ENCODE data around the gene AQP10.
"Not testable (repeated sequence)": the region's sequence is repeated elsewhere in the genome, so short reads cannot be mapped to it uniquely, and the experiment has no call there.

AQP10 gene, protein sequence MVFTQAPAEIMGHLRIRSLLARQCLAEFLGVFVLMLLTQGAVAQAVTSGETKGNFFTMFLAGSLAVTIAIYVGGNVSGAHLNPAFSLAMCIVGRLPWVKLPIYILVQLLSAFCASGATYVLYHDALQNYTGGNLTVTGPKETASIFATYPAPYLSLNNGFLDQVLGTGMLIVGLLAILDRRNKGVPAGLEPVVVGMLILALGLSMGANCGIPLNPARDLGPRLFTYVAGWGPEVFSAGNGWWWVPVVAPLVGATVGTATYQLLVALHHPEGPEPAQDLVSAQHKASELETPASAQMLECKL

GRCh38 chr1:154320882-154321608 is at the start of gene AQP10:
Gene AQP10, plus strand, starts transcription at chr1:154321093. Its CDS starts 63 bp downstream, at chr1:154321156.
- no peak for DNase-seq

- peak; percentile 99 for DNase-seq
Measured at GRCh38 chr1:154272217-154272998, 48.5 kb upstream of the AQP10 start, which contains the start of gene HAX1. Gene HAX1, plus strand, starts transcription at chr1:154272629. Its CDS starts 95 bp downstream, at chr1:154272724.

- DNase-seq, result no peak
Measured at GRCh38 chr1:154272999-154273563, 47.8 kb upstream of the AQP10 start.

GRCh38 chr1:154276797-154277196 is 44.1 kb upstream of the AQP10 start:
- DNase-seq, result no peak

DNA sequence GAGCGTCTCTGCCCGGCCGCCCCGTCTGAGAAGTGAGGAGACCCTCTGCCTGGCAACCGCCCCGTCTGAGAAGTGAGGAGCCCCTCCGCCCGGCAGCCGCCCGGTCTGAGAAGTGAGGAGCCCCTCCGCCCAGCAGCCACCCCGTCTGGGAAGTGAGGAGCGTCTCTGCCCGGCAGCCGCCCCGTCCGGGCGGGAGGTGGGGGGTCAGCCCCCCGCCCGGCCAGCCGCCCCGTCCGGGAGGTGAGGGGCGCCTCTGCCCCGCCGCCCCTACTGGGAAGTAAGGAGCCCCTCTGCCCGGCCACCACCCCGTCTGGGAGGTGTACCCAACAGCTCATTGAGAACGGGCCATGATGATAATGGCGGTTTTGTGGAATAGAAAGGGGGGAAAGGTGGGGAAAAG is 33.3 kb upstream of the AQP10 start:
- DNase-seq, result not testable (repeated sequence)

GRCh38 chr1:154288661-154289060 is 32.2 kb upstream of the AQP10 start:
- DNase-seq, result no peak

DNA sequence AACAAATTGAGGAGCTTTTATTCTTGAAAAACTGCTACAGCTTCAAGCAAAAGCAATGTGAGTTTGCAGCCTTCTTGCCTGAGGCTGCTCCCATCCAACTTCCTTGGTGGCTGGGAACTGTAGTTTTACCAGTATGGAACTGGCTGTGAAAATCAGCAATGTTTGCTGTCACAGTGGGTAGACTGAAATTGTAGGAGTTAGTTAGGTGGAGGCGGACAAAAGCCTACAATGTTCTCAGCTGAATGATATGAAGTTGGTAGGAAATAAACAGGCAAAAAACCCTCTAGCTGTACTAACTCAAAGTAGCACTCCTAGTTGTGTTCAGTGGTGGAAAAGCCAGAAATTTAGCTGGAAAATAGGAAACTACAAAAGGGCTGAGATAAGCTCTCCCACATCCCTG is 30.0 kb upstream of the AQP10 start:
- DNase-seq, result no peak

DNA sequence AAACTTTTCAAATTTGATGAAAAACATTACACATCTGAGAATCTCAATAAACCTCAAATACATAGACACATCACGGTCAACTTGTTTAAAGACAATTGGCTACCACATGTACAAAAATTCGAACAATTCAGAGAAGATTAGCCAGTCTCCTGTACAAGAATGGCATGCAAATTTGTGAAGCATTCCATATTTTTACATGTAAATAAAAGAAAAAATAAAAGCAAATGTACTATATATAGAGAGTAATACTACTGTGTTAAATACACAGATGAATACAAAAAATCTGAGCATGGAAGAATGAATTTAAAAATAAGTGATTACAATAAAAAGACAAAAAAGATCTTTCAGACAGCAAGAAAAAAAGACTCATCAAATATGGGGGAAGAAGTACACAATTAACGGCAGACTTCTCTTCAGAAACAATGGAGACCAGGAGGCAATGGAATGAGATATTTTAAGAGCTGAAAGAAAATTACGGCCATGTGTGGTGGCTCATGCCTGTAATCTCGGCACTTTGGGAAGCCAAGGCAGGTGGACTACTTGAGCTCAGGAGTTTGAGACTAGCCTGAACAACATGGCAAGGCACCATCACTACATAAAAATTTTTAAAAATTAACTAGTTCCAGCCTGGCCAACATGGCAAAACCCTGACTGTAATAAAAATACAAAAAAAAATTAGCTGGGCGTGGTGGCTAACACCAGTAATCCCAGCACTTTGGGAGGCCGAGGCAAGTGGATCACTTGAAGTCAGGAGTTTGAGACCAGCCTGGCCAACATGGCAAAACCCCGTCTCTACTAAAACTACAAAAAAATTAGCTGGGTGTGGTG is 25.3 kb upstream of the AQP10 start:
- DNase-seq, result peak; percentile 19

DNA sequence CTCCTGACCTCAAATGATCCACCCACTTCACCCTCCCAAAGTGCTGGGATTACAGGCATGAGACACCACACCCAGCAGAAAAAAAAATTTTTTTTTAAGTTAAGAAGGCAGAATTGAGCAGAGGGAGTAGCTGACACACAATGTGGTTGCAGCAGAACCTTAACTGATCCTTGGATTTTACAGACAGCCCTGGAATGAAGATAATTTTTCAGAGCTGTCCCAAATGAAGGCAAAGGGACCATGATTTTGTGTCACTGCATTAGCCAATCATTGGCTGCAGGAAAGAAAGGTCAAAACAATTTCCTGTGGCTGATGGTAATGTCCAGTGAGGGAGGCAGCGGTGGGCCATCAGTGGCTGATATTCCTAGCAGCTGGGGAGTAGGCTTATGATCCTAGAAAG is 19.3 kb upstream of the AQP10 start:
- no peak for DNase-seq

GRCh38 chr1:154304664-154305337 is 16.1 kb upstream of the AQP10 start:
- DNase-seq, result no peak

DNA sequence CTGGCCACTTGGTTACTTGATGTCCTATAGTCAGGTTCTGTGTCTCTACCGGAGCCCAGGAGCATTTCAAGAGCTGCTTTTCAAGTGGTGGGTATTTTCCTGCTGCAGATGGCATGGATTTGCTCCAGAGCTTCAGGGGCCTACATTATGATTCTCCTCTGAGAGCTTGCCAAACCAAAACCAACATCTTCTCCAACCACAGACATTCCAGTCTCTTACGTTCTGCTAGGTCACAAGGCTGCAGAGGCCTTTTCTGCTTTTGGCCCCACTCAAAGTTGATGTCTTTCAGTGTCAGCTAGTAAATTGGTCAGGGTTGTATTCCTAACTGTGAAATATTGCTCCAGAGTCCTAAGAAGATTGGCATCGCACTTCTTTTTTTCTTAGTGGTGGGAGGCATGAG is 14.7 kb upstream of the AQP10 start:
- DNase-seq, result no peak

DNA sequence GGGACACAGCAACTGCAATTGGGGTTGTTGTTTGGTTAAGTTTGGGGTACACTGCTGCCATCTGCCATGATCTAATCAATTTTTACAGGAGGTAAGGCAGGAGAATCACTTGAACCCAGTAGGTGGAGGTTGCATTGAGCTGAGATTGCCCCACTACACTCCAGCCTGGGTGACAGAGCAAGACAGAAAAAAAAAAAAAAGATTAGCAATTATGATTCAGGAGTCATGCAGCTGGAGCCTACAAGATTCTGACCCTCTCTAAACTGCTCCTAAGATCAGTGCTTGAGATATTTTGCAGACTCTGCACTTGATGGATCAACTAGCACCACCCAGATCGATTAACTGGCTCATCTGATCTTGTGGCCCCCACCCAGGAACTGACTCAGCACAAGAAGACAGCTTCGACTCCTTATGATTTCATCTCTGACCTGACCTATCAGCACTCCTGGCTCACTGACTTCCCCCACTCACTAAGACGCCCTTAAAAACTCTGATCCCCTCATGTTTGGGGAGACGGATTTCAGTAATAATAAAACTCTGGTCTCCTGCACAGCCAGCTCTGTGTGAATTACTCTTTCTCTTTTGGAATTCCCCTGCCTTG is 13.1 kb upstream of the AQP10 start:
- DNase-seq, result not testable (repeated sequence)

GRCh38 chr1:154309136-154309535 is 11.8 kb upstream of the AQP10 start:
- DNase-seq, result not testable (repeated sequence)

- DNase-seq, result not testable (repeated sequence)
Measured at GRCh38 chr1:154312229-154313065, 8.4 kb upstream of the AQP10 start.

- DNase-seq, result no peak
Measured at GRCh38 chr1:154313066-154313356, 7.9 kb upstream of the AQP10 start.

DNA sequence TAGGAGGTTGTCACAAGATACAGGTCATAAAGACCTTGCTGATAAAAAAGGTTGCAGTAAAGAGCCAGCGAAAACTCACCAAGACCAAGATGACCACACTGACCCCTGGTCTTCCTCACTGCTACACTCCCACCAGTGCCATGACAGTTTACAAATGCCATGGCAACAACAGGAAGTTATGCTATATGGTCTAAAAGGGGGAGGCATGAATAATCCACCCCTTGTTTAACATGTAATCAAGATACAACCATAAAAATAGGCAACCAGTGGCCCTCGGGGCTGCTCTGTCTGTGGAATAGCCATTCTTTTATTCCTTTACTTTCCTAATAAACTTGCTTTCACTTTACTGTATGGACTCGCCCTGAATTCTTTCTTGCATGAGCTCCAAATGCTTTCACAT is 6.7 kb upstream of the AQP10 start:
- DNase-seq, result not testable (repeated sequence)

- DNase-seq, result no peak
Measured at GRCh38 chr1:154316704-154317103, 4.2 kb upstream of the AQP10 start.

DNA sequence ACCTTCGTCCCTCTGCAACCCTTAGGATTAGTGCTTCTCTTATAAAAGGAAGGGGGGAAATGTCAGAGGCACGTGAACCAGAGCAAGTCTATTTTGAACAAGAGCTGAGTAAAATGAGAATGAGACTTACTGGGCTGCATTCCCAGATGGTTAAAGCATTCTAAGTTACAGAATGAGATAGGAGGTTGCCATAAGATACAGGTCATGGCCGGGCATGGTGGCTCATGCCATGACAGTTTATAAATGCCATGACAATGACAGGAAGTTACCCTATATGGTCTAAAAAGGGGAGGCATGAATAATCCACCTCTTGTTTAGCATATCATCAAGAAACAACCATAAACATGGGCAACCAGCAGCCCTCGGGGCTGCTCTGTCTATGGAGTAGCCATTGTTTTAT is 2.5 kb upstream of the AQP10 start:
- no peak for DNase-seq

DNA sequence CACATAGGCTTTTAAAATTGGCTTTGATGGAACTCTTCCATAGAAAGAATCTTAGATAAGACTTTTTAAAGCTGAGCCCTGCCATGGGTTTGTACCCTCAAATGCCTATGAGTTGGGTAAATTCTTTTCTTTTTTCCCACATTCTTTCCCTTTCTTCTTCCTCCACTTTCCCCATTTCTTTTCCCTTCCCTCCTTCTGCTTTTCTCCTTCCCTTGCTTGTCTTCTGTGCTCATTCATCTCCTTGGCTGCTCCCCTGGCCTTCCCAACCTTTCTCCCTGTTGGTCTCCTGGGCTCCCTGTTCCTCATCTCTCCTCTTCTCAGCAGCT is 679 bp downstream of the AQP10 start:
- not testable (repeated sequence) for DNase-seq

GRCh38 chr1:154323493-154323892 is 2.6 kb downstream of the AQP10 start:
- DNase-seq, result no peak

DNA sequence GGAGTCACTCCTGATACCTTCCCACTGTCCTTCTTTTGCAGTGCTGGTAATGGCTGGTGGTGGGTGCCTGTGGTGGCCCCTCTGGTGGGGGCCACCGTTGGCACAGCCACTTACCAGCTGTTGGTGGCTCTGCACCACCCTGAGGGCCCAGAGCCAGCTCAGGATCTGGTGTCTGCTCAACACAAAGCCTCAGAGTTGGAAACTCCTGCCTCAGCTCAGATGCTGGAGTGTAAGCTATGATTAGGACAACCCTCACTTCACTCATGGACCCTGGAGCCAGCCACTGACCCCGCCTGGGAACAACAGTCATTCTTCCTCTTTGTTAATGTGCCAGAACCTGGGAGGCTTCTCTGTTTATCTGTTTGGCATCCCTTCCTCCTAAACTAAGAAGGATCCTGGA is 3.3 kb downstream of the AQP10 start:
- DNase-seq, result no peak
